A673 (cell line): ENCODE data around the gene HTR1D. TPM values are rescaled to one million over a fixed set of nuclear protein-coding genes. Genes with fewer than 3 reads are reported as not detected.
A peak's percentile ranks its signal among the peaks of the same experiment; 100 is the strongest.

ENCODE experiments used
- BruUV-seq: library from RNA; stranded (reverse); fragments of 400-500 nt; replicated peaks from 2 replicates; lab custom pipeline; 2021; lab: Mats Ljungman, UMichigan
- CTCF ChIA-PET: fragments of 300-600 bp; sonication (Branson Sonifier 250); formaldehyde crosslinking; loops from one replicate; lab custom pipeline; 2022; ENCODE audit warnings: antibody characterized with exemption; lab: Charles Lee
- POLR2A ChIA-PET: fragments of 300-600 bp; sonication (Branson Sonifier 250); formaldehyde crosslinking; loops from one replicate; lab custom pipeline; 2022; ENCODE audit warnings: antibody characterized with exemption; ENCODE audit not compliant: low non-redundant PET; lab: Charles Lee
- DNase-seq: peaks from one replicate; pipeline ENCODE4 v3.0.0-alpha.2; 2015; ENCODE audit warnings: low spot score
- H3K27ac ChIP-seq: fragments of 200-600 bp; sonication (generic); 2 replicates; pipeline ENCODE4 v1.5.1; 2016; ENCODE audit warnings: mixed run types, low read depth, mild to moderate bottlenecking, mixed read lengths, antibody characterized with exemption, low read length; ENCODE audit not compliant: poor library complexity, severe bottlenecking
- H3K27me3 ChIP-seq: fragments of 200-600 bp; sonication (generic); replicated peaks from 2 replicates; pipeline ENCODE4 v1.6.1; 2017; ENCODE audit warnings: mixed run types, low read depth, mild to moderate bottlenecking, mixed read lengths, antibody characterized with exemption, low read length; ENCODE audit not compliant: insufficient read depth, poor library complexity
- H3K36me3 ChIP-seq: fragments of 200-600 bp; sonication (generic); 2 replicates; pipeline ENCODE4 v1.6.1; 2016; ENCODE audit warnings: mixed run types, mild to moderate bottlenecking, mixed read lengths, antibody characterized with exemption, low read length; ENCODE audit not compliant: insufficient read depth, poor library complexity, severe bottlenecking
- H3K4me1 ChIP-seq: fragments of 200-600 bp; sonication (generic); 2 replicates; pipeline ENCODE4 v1.6.1; 2017; ENCODE audit warnings: mixed run types, mild to moderate bottlenecking, mixed read lengths, antibody characterized with exemption, low read length; ENCODE audit not compliant: insufficient read depth, poor library complexity, severe bottlenecking
- H3K4me3 ChIP-seq: fragments of 200-600 bp; sonication (generic); 2 replicates; pipeline ENCODE4 v1.5.1; 2016; ENCODE audit warnings: low read depth, mixed run types, mild to moderate bottlenecking, mixed read lengths, low read length; ENCODE audit not compliant: poor library complexity, severe bottlenecking
- H3K9me3 ChIP-seq: fragments of 200-600 bp; sonication (generic); 2 replicates; pipeline ENCODE4 v1.6.1; 2016; ENCODE audit warnings: mixed run types, low read depth, mild to moderate bottlenecking, mixed read lengths, antibody characterized with exemption, low read length; ENCODE audit not compliant: poor library complexity, severe bottlenecking
- CTCF ChIP-seq: fragments of 300-800, 200-600 bp; sonication (generic); conservative IDR thresholded peaks from 2 replicates; pipeline ENCODE4 v1.5.1; 2017; ENCODE audit warnings: low read depth, mild to moderate bottlenecking, antibody characterized with exemption, low read length, moderate library complexity, mixed read lengths
- EZH2 ChIP-seq: fragments of 200-600 bp; sonication (generic); IDR thresholded peaks from 2 replicates; pipeline ENCODE4 v1.6.1; 2017; ENCODE audit warnings: borderline replicate concordance, low read depth, mild to moderate bottlenecking, mixed read lengths, antibody characterized with exemption, low read length; ENCODE audit not compliant: poor library complexity, severe bottlenecking
- intact Hi-C: fragments of 100-400 bp; cut with micrococcal nuclease; formaldehyde crosslinking; loops from one replicate; pipeline ENCODE4 v1.10.0; 2022; ENCODE audit not compliant: unreplicated experiment
- total RNA-seq: library from RNA; stranded (reverse); gene quantifications from 2 replicates; pipeline ENCODE4 v1.2.3, GENCODE V29; 2021

The HTR1D gene
- total RNA-seq, 1 experiment from 2014 or later, result 0.13 TPM

- intact Hi-C loops, result no loop called here
- POLR2A ChIA-PET, result no interaction called here
- BruUV-seq, result no TSS peak
- H3K4me3 ChIP-seq, result peak overlapping the region; percentile 58
- peaks cover 14% of the 10 kb centered on the region for H3K27me3 ChIP-seq
- no peak overlapping the region for H3K27ac ChIP-seq
- peak; percentile 38 for DNase-seq
- H3K9me3 ChIP-seq, result no peaks in the 10 kb centered on the region
- H3K4me1 ChIP-seq, result no peaks in the 10 kb centered on the region
- no peaks in the 10 kb centered on the region for H3K36me3 ChIP-seq
- CTCF ChIA-PET, result interaction anchor here (1.0 kb wide), 1 partner anchor 187 kb away, joined by 5 read pairs; no protein-coding TSS in a partner anchor
- TF ChIP-seq EZH2 (no peak), CTCF (peak; percentile 69)
Observed at GRCh38 chr1:23216771-23217420, 406 bp downstream of the HTR1D start.

- TF ChIP-seq CTCF, result no peak
- TF ChIP-seq EZH2, result no peak
- Histone ChIP-seq H3K4me3 (no peak overlapping the region), H3K9me3 (no peaks in the 10 kb centered on the region), H3K27ac (no peak overlapping the region), H3K36me3 (no peaks in the 10 kb centered on the region), H3K4me1 (no peaks in the 10 kb centered on the region), H3K27me3 (peaks cover 18% of the 10 kb centered on the region)
- BruUV-seq, result no TSS peak
- intact Hi-C loops, result no loop called here
- ChIA-PET POLR2A (no interaction called here), CTCF (no interaction called here)
- no peak for DNase-seq
Observed at GRCh38 chr1:23215751-23216449, 1.4 kb downstream of the HTR1D start.

- intact Hi-C loops, result no loop called here
- no peaks in the 10 kb centered on the region for H3K36me3 ChIP-seq
- POLR2A ChIA-PET, result no interaction called here
- peaks cover 19% of the 10 kb centered on the region for H3K27me3 ChIP-seq
- TF ChIP-seq CTCF (no peak), EZH2 (no peak)
- DNase-seq, result no peak
- CTCF ChIA-PET, result no interaction called here
- BruUV-seq, result no TSS peak
- H3K27ac ChIP-seq, result no peak overlapping the region
- H3K4me1 ChIP-seq, result no peaks in the 10 kb centered on the region
- H3K9me3 ChIP-seq, result no peaks in the 10 kb centered on the region
- H3K4me3 ChIP-seq, result no peak overlapping the region
Observed at GRCh38 chr1:23215291-23215690, 2.0 kb downstream of the HTR1D start.
